Heart right ventricle (tissue), 16 donors: ENCODE data around the gene CCN5. TPM values are rescaled to one million over a fixed set of nuclear protein-coding genes. Genes with fewer than 3 reads are reported as not detected.

Experiments used
- ATAC-seq, 8 donors: fragments of 200-7000 bp; cut with Tn5 transposase; one replicate each; pipeline ENCODE4 v1.9.1; 2020; ENCODE audit warnings: mild to moderate bottlenecking in 8 of 8, moderate library complexity in 8 of 8, moderate number of reproducible peaks in 1 of 8
- DNase-seq, 2 donors: peaks; one replicate each; pipeline ENCODE4 v3.0.0-alpha.2; 2020
- H3K27ac ChIP-seq, 10 donors: fragments of 200-600 bp; sonication (generic) in 2 of 10; one replicate each; pipeline versions ENCODE4 v1.5.0 to v1.8.0; 2020 to 2022; ENCODE audit warnings: mild to moderate bottlenecking in 3 of 10
- H3K27me3 ChIP-seq, 7 donors: fragments of 200-600 bp; one replicate each; pipeline ENCODE4 v1.8.0; 2021 to 2022; ENCODE audit warnings: mild to moderate bottlenecking in 2 of 7
- H3K36me3 ChIP-seq, 9 donors: fragments of 200-600 bp; sonication (generic) in 1 of 9; one replicate each; pipeline versions ENCODE4 v1.5.0 to v1.8.0; 2020 to 2022; ENCODE audit warnings: mild to moderate bottlenecking in 2 of 9
- H3K4me1 ChIP-seq, 9 donors: fragments of 200-600 bp; sonication (generic) in 1 of 9; one replicate each; pipeline versions ENCODE4 v1.5.0 to v1.8.0; 2020 to 2022; ENCODE audit warnings: mild to moderate bottlenecking in 4 of 9
- H3K4me3 ChIP-seq, 10 donors: fragments of 200-600 bp; sonication (generic) in 2 of 10; one replicate each; pipeline versions ENCODE4 v1.5.0 to v1.8.0; 2020 to 2022; ENCODE audit warnings: mild to moderate bottlenecking in 7 of 10, moderate library complexity in 2 of 10
- H3K9me3 ChIP-seq, 11 donors: fragments of 200-600 bp in 10 of 11; sonication (generic) in 2 of 11; one replicate each; pipeline versions ENCODE4 v1.5.0 to v1.8.0; 2013 to 2022; ENCODE audit warnings: mild to moderate bottlenecking in 2 of 11, control low read depth in 1 of 11, moderate library complexity in 1 of 11
- CTCF ChIP-seq, 9 donors: fragments of 200-600 bp; sonication (generic) in 2 of 9; IDR thresholded peaks; one replicate each; pipeline versions ENCODE4 v1.5.0 to v1.8.0; 2021 to 2022; ENCODE audit warnings: antibody characterized with exemption in 9 of 9, mild to moderate bottlenecking in 5 of 9, moderate library complexity in 1 of 9
- WGBS, 2 donors: extraction: QIAGEN DNeasy Blood & Tissue Kit; methylation state at CpG; one replicate each; pipeline ENCODE4 v1.1.7; 2013; ENCODE audit warnings: inconsistent platforms in 1 of 2; 5-methylcytosine and 5-hydroxymethylcytosine counted together
- intact Hi-C, 10 donors: fragments of 100-400 bp; cut with DNase I; formaldehyde crosslinking; loops; one replicate each; pipeline versions ENCODE4 v1.11.1 to v1.14.2; 2022
- polyA plus RNA-seq, 2 donors: library from polyadenylated mRNA; stranded (reverse); fragments of 200-250 nt; gene quantifications; one replicate each; pipeline ENCODE4 v1.2.3, GENCODE V29; 2013
- total RNA-seq, 10 donors: library from RNA; stranded (reverse); fragmentation: NEBNext Ultra II Directional in 3 of 10; extraction: Animal tissue kit (Norgen Biotek cat#: 25700) in 3 of 10; gene quantifications; one replicate each; pipeline versions ENCODE4 v1.2.1 to v1.2.4, GENCODE V29; 2021 to 2023
- donor health status: Arrhythmogenic right ventricular cardiomyopathy.
- donor health status: ischemic (EF 13 %, LVEDD 7.1; RV severe dilation, severe dysfunction).
- donor health status: healthy with polysubstance abuse.
- donor health status: DM: no; HTN: yes; CAD: no.
- donor health status: DM: no; HTN: no; CAD: no.
- donor health status: ischemic (EF 25% LVEDD 6.9; RV normal size, moderate dysfunction).
- donor health status: ischemic (EF 25% LVEDD 5.7; RV mildly dilated, moderate dysfunction).
- donor health status: healthy.
- donor health status: DM: yes; HTN: yes; CAD: no.
- donor health status: Ischemic cardiomyopathy.
- donor health status: ischemic (EF 35%, LVEDD 5.7; RV mildly dilated, moderate dysfunction).
- donor health status: nonischemic (EF 11% LVEDD 7.7; RV severe dilation, severe dysfunction).
- donor health status: DM: yes; HTN: yes; CAD: no.
- donor health status: PGD.
- donor health status: ischemic (EF 29% LVEDD 5.4; RV normal size, mild dysfunction).
- donor health status: nonischemic (EF 23%, LVEDD 6.1; RV moderate dilation, normal function).

CCN5 gene
- total and polyA plus RNA-seq, 12 donors = 4.3 to 87.2 (median 14.5) TPM

DNA sequence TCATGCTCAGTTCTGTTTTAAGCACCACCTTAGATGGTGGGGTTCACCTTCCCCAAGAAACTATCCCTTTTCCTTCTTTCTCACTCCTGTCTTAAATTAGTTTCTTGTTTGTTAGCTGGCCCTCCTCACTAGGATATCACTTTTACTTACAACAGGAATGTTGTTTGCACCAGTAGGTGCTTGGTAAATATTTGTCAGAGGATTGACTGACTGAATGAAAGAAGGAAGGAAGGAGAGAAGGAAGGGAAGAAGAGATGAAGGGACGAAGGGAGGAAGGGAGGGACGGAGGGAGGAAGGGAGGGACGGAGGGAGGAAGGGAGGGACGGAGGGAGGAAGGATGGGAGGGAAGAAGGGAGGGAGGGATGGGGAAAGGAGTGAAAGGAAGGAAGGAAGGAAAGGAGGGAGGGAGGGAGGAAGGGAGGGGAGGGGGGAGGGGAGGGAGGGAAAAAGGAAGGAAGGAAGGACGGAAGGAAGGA, 30.0 kb downstream of the CCN5 start:
- DNase-seq (no peak), ATAC-seq (no peak)
- H3K27me3 ChIP-seq = peaks cover 2 to 35% (median 11%) of the 10 kb centered on the region in 7 donors
- intact Hi-C loops = loop anchor here in 3 of 10 donors (5.0 to 10.0 kb wide), 3 partner anchors 67 to 220 kb away; partner anchors contain the start of genes RIMS4 (in 1 of the 3), STK4 (in 1 of the 3) and TOMM34 (in 1 of the 3)
- 43 to 63% methylated on average over 5 of the region's 5 CpGs for WGBS, 2 donors
- no peaks in the 10 kb centered on the region for H3K9me3 ChIP-seq
- H3K4me3 ChIP-seq = peak overlapping the region in 9 of 10 donors; percentile 37 to 66 (median 61)
- no peaks in the 10 kb centered on the region for H3K36me3 ChIP-seq
- peak overlapping the region in 4 of 10 donors; percentile 16 to 51 (median 46) for H3K27ac ChIP-seq
- peaks cover 0 to 40% (median 13%) of the 10 kb centered on the region in 9 donors for H3K4me1 ChIP-seq
- TF ChIP-seq CTCF (IDR thresholded peaks at IDR 0.05) = no peak

GRCh38 chr20:44745598-44746366, 30.6 kb downstream of the CCN5 start, which contains the start of gene KCNK15:
TSS of gene KCNK15 (plus strand) at chr20:44745865. CDS start at chr20:44745911, 46 bp downstream.
- intact Hi-C loops = loop anchor here in 7 of 10 donors (2.0 to 10.0 kb wide), 5 partner anchors 67 to 219 kb away; partner anchors contain the start of genes RIMS4 (in 1 of the 7), STK4 (in 1 of the 7) and TOMM34 (in 1 of the 7)
- no peaks in the 10 kb centered on the region for H3K9me3 ChIP-seq
- H3K4me1 ChIP-seq = peaks cover 0 to 41% (median 13%) of the 10 kb centered on the region in 9 donors
- H3K27me3 ChIP-seq = peaks cover 6 to 41% (median 17%) of the 10 kb centered on the region in 7 donors
- DNase-seq (peak; percentile 32 to 50), ATAC-seq (peak; percentile 45 to 68 (median 50))
- peak within 1 kb of the TSS; percentile 34 to 66 (median 60) for H3K4me3 ChIP-seq
- TF ChIP-seq CTCF (IDR thresholded peaks at IDR 0.05) = peak in 1 of 9 donors; percentile 15
- no peaks in the 10 kb centered on the region for H3K36me3 ChIP-seq
- H3K27ac ChIP-seq = peak within 1 kb of the TSS in 7 of 10 donors; percentile 16 to 71 (median 50)
- WGBS, 2 donors = 1 to 2% methylated on average over 76 to 81 of the region's 81 CpGs

- intact Hi-C loops = loop anchor here in 9 of 10 donors (1.0 to 10.0 kb wide), 6 partner anchors 66 to 218 kb away; partner anchors contain the start of genes RIMS4 (in 1 of the 9), STK4 (in 1 of the 9) and TOMM34 (in 1 of the 9)
- Histone ChIP-seq H3K9me3 (no peaks in the 10 kb centered on the region), H3K4me3 (peak overlapping the region; percentile 34 to 66 (median 60)), H3K4me1 (peaks cover 0 to 41% (median 13%) of the 10 kb centered on the region in 9 donors), H3K27me3 (peaks cover 6 to 48% (median 18%) of the 10 kb centered on the region in 7 donors), H3K36me3 (no peaks in the 10 kb centered on the region), H3K27ac (peak overlapping the region in 5 of 10 donors; percentile 49 to 71 (median 51))
- ATAC-seq (no peak), DNase-seq (no peak)
- WGBS, 2 donors = 27 to 30% methylated on average over 12 of the region's 12 CpGs
- no peak for TF ChIP-seq CTCF (IDR thresholded peaks at IDR 0.05)
Observed at GRCh38 chr20:44746367-44747165, 31.4 kb downstream of the CCN5 start.
